GM18508 (cell line): Measurements from ENCODE around the gene CHD9.
"Not testable (repeated sequence)": the region's sequence is repeated elsewhere in the genome, so short reads cannot be mapped to it uniquely, and the experiment has no call there.

Experiments
- ATAC-seq: cut with Tn5 transposase; IDR thresholded peaks from one replicate; pipeline ENCODE4 v1.9.1; 2021; ENCODE audit warnings: moderate number of reproducible peaks; ENCODE audit not compliant: insufficient read depth, unreplicated experiment

CHD9 gene

GRCh38 chr16:53069772-53070171, 15.0 kb downstream of the CHD9 start:
- ATAC-seq, result no peak

DNA sequence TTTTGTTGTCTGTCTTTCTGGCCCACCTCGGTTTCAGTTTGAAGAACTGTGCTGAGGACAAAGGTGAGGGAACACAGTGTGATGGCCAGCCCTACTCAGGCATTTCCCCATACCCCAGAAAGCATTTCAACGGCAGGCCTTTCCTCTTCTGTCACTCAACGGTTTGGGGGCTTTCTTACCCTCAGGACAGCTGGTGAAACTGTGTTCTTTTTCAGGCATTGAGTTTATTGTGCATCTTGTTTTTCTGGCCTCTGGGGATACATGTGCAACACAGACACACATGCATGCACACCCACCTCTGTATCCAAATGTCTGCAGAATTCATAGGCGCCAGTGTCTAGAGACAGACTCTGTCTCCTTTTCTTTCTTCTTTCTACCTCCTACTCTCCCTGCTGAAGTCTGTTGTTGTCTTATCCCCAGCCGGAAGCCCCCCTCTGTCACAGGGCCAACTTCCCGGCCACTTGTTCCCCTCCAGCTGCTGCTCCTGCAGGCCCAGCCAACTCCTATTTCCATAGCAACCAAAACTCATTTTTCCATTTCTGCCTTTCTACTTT, 17.0 kb downstream of the CHD9 start:
- ATAC-seq, result no peak

- ATAC-seq, result no peak
Measured at GRCh38 chr16:53073022-53073421, 18.2 kb downstream of the CHD9 start.

DNA sequence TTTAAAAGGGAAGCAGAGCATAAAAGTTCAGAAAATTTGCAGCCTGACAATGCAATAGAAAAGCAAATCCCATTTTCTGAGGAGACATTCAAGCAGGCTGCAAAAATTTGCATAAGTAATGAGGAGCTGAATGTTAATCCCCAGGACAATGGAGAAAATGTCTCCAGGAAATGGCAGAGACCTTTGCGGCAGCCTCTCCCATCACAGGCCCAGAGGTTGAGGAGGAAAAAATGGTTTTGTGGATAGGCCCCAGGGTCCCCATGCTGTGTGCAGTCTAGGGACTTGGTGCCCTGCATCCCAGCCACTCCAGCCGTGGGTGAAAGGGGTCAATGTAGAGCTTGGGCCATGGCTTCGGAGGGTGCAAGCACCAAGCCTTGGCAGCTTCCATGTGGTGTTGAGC, 19.5 kb downstream of the CHD9 start:
- ATAC-seq, result not testable (repeated sequence)

GRCh38 chr16:53075461-53075860, 20.7 kb downstream of the CHD9 start:
- not testable (repeated sequence) for ATAC-seq

GRCh38 chr16:53078247-53078646, 23.5 kb downstream of the CHD9 start:
- no peak for ATAC-seq

DNA sequence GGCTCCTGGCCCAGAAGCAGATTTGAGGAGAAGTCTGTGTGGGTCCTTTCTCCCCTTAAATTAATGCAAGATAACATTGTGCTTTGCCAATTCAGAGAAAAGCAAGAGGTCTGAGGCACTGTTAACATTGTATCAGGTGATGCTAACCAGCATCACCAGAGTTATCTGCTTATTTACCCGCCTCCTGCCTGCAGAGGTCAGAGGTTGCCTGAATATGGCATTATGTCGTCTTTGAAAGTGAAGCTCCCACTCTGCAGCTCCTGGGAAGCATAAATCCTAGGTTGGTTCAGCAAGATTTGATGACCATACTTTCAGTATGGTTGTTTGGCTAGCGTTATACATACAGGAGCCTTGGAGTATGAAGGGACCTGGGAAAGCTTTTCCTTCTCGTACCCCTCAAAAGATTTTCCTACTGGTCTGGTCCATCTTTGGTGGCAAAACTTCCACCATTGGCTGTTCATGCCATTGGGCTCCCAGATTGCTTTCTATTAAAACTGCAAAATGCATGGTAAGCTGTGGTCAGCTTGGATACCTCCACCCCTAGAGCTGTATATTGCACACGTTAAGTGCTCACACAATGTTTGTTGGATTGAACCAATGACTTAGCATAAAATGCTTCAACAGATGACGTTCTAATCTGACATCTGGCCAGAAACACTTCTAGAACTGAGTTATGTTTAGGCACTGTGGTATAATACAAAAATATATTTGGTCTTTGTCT, 24.1 kb downstream of the CHD9 start:
- ATAC-seq, result no peak

DNA sequence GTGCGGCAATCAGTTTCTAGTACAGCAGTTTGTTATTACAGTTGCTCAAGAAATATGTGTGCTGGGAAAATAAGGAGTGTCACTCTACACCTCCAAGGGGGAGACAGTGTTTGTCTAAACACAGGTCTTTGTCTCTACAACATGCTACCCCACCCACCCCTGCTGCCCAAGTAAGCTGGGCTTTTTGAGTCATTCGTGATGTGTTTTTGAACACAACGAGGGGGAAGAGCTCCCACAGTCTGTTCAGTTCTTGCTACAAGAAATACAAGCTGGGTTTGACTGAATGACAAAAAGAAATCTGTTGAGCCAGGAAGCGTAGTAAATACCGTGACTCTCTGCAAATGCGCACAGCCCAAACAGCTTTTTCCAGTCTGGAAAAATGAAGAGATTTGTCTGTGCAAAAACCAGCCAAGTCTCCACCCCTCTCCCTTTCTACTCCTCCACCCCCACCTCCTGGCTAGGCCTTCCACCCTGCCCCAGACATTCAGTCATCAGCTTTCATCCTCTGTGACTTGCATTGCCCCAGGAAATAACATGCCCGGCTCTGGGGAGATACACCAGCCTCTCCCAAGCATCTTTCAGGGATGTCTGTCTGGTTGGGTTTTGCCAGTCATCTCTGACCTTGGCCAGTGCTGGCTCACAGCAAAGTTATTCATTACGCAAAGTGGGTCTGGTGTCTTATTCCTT, 25.7 kb downstream of the CHD9 start:
- ATAC-seq, result no peak

DNA sequence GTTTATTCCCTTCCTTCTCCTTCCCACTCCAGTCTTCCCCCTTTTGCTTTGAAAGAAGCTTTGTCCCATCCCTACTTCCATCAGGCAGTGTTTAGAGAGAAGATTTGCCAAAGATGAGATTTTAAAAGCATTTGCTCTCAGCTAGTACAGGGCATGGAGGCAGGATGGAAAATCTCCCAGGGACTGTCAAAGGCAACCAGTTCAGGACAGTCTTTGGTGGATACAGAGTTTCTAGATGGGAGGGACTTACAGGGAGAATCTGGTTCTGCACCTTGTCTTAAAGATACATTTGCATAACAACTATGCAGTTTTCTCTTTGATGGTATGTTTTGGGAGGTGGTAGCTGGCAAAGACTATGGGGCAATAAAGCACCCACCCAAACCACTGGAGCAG, 26.2 kb downstream of the CHD9 start:
- no peak for ATAC-seq

GRCh38 chr16:53081686-53082407, 27.1 kb downstream of the CHD9 start:
- ATAC-seq, result no peak

DNA sequence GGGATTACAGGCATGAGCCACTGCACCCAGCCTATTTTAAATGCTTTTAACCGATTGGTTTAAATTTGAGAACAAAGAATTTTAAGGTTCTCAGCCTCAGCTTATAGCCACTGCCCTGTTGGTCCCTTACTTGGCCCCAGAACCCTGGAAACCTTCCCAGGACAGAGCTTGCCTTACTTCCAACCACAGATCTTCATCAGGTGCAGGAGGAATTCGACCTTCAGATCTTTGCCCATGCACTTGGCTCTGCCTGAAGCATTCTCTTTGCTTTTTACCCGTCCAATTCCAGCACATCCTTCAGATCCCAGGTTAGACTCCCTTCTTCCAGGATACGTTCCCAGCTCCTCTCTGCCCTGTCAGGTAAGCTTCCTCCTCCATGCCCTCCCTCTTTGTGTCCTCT, 27.7 kb downstream of the CHD9 start:
- ATAC-seq, result no peak

DNA sequence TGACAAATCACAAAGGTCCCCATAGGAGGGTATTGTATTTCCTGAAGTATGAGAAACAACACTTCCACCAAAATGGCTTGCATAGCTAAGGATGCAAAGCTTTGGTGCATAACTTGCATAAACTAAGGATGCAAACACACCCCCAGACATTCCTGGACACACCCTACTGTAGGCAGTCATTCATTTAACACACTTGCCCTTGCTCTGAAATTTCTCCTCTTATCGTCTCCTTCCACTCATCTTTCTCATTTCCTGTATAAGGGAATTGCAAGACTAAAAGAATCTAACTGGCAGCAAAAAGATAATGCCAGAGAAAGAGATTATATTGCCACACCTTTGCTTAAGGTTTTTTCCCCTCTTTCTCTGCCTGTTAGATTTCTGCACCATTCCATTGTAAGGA, 28.3 kb downstream of the CHD9 start:
- ATAC-seq, result no peak

DNA sequence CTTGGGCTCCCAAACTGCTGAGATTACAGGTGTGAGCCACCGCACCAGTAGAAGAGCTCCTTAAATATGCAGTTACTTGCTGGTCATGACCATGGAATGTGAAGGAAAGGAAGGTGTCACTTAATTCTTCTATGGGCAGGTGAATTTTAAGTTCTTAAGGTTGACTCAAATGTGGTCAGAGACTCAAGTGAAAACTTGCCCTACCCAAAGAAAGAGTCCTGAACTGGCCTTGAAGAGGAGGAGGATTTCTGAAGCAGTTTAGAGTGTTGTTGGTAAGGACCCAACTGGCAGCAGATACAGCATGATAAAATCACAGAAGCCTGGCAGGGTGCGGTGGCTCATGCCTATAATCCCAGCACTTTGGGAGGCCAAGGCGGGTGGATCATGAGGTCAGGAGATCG, 29.4 kb downstream of the CHD9 start:
- ATAC-seq, result no peak

DNA sequence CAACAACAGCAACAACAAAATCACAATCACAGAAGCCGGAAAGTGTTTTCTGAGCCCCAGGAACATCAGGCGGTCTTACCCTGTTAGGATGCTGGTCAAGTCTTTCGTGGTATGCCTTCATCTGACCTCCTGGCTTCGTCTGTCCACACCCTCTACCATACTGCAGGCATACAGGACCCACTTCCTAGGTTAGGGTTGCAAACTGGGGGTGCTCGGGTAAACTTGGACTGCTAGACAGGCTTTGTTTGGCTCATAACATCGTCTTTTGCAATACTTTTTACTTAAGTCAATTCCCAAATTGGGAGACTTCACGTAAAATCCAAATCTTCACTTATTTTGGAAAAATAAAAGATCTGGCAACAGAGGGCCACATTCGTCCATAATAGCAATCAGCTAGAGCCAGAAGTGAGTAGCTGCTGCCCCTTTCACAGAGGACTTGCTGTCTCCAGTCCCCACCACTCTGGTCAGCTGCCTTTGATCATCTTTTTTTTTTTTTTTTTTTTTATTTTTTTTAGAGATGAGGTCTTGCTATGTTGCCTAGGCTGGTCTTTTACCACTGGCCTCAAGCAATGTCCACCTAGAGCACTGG, 30.0 kb downstream of the CHD9 start:
- ATAC-seq, result no peak

- no peak for ATAC-seq
Measured at GRCh38 chr16:53085369-53085843, 30.6 kb downstream of the CHD9 start.

GRCh38 chr16:53085931-53086421, 31.2 kb downstream of the CHD9 start:
- ATAC-seq, result no peak

GRCh38 chr16:53087101-53087500, 32.3 kb downstream of the CHD9 start:
- no peak for ATAC-seq

GRCh38 chr16:53089434-53090285, 34.9 kb downstream of the CHD9 start:
- no peak for ATAC-seq

DNA sequence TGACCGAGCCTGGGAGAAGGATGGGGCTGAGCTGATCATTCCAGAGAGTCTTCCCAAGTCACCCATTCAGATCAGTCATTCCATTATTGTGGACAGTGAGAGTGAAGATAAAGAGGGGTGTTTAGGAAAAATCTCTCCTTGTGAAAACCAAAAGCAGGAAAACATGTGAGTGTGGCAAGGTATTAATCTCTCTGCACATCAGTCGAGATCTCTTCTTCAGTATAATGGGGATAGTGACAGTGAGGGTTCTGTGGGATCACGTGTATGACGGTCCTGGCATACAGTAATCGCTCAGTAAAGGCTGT, 35.4 kb downstream of the CHD9 start:
- no peak for ATAC-seq
